GM23338 (cell line): ENCODE results near the gene EVL.

ENCODE experiments used
- CREB1 ChIP-seq: fragments of 250-450 bp; sonication (Bioruptor Pico); IDR thresholded peaks from 2 replicates; pipeline ENCODE4 v1.5.0; 2020; ENCODE audit warnings: low read depth, mild to moderate bottlenecking, moderate library complexity
- CTCF ChIP-seq, 2 experiments: fragments of 200-600 bp in 1 of 2; sonication (generic) in 1 of 2; conservative IDR thresholded peaks; 2 replicates each; pipeline versions ENCODE4 v1.5.1 to v1.6.1; 2016 to 2017; ENCODE audit warnings: antibody characterized with exemption in 2 of 2, low read depth in 2 of 2, mild to moderate bottlenecking in 2 of 2, moderate library complexity in 1 of 2
- ETS1 ChIP-seq: IDR thresholded peaks from 2 replicates; pipeline ENCODE4 v1.6.1; 2016; ENCODE audit warnings: antibody characterized with exemption
- EZH2 ChIP-seq: fragments of 200-600 bp; sonication (generic); IDR thresholded peaks from one replicate; pipeline ENCODE4 v1.8.0; 2017; ENCODE audit warnings: antibody characterized with exemption, mild to moderate bottlenecking, low read depth; ENCODE audit not compliant: unreplicated experiment
- EZH2phosphoT487 ChIP-seq: fragments of 200-600 bp; sonication (generic); IDR thresholded peaks from one replicate; pipeline ENCODE4 v1.8.1; 2018; ENCODE audit warnings: antibody characterized with exemption; ENCODE audit not compliant: unreplicated experiment
- JUNB ChIP-seq: IDR thresholded peaks from one replicate; pipeline ENCODE4 v1.6.1; 2016; ENCODE audit warnings: antibody characterized with exemption; ENCODE audit not compliant: unreplicated experiment
- NANOG ChIP-seq: IDR thresholded peaks from 2 replicates; pipeline ENCODE4 v1.6.1; 2016; ENCODE audit warnings: antibody characterized with exemption, borderline replicate concordance
- POLR2AphosphoS5 ChIP-seq: IDR thresholded peaks from 2 replicates; pipeline ENCODE4 v1.6.1; 2016; ENCODE audit warnings: antibody characterized with exemption, low read depth
- REST ChIP-seq: IDR thresholded peaks from one replicate; pipeline ENCODE4 v1.6.1; 2018; ENCODE audit warnings: antibody characterized with exemption; ENCODE audit not compliant: unreplicated experiment
- ZNF114 ChIP-seq: fragments of 250-450 bp; sonication (Bioruptor Pico); IDR thresholded peaks from 2 replicates; pipeline ENCODE4 v1.5.0; 2020; ENCODE audit warnings: mild to moderate bottlenecking, moderate library complexity
- ZNF331 ChIP-seq: fragments of 250-450 bp; sonication (Bioruptor Pico); IDR thresholded peaks from 2 replicates; pipeline ENCODE4 v1.5.0; 2020; ENCODE audit warnings: low read depth, mild to moderate bottlenecking, moderate library complexity
- ZNF462 ChIP-seq: fragments of 250-450 bp; sonication (Bioruptor Pico); IDR thresholded peaks from 2 replicates; pipeline ENCODE4 v1.5.0; 2020; ENCODE audit warnings: mild to moderate bottlenecking, moderate library complexity

GRCh38 chr14:100158566-100159093 lies 93.4 kb downstream of the EVL start:
- TF ChIP-seq POLR2AphosphoS5 = no peak
- TF ChIP-seq JUNB = no peak
- TF ChIP-seq EZH2 = peak; percentile 45
- no peak for TF ChIP-seq CTCF (conservative IDR thresholded peaks at IDR 0.05; ENCODE audit: low read depth in 2 of 2)
- no peak for TF ChIP-seq REST
- no peak for TF ChIP-seq NANOG
- no peak for TF ChIP-seq CREB1 (CRISPR knock-in tag)
- TF ChIP-seq EZH2phosphoT487 = no peak
- no peak for TF ChIP-seq ZNF331 (CRISPR knock-in tag)
- TF ChIP-seq ETS1 = no peak
- TF ChIP-seq ZNF462 = no peak
- TF ChIP-seq ZNF114 (CRISPR knock-in tag) = no peak
